Parathyroid adenoma (tissue), 2 donors: Measurements from ENCODE around the gene TXNL4A.

Source experiments
- H2AFZ ChIP-seq: fragments of 300-600 bp; sonication (generic); one replicate; pipeline ENCODE4 v1.7.0; 2017; ENCODE audit warnings: antibody characterized with exemption, mild to moderate bottlenecking
- H3K27ac ChIP-seq: fragments of 300-600 bp; sonication (generic); one replicate; pipeline ENCODE4 v1.7.0; 2017
- H3K27me3 ChIP-seq: fragments of 300-600 bp; sonication (generic); one replicate; pipeline ENCODE4 v1.7.0; 2017; ENCODE audit warnings: low read length; ENCODE audit not compliant: control insufficient read depth, insufficient read depth
- H3K36me3 ChIP-seq: fragments of 300-600 bp; sonication (generic); one replicate; pipeline ENCODE4 v1.7.0; 2017; ENCODE audit warnings: low read length; ENCODE audit not compliant: control insufficient read depth, insufficient read depth
- H3K4me1 ChIP-seq: fragments of 300-600 bp; sonication (generic); one replicate; pipeline ENCODE4 v1.7.0; 2017; ENCODE audit warnings: control low read depth
- H3K4me2 ChIP-seq: fragments of 300-600 bp; sonication (generic); one replicate; pipeline ENCODE4 v1.7.0; 2017; ENCODE audit warnings: low read length
- H3K4me3 ChIP-seq: fragments of 300-600 bp; sonication (generic); one replicate; pipeline ENCODE4 v1.7.0; 2017; ENCODE audit warnings: low read depth, low read length
- H3K79me2 ChIP-seq: fragments of 300-600 bp; sonication (generic); one replicate; pipeline ENCODE4 v1.7.0; 2017; ENCODE audit warnings: control low read depth
- H3K9ac ChIP-seq: fragments of 300-600 bp; sonication (generic); one replicate; pipeline ENCODE4 v1.7.0; 2017; ENCODE audit warnings: mild to moderate bottlenecking
- H3K9me3 ChIP-seq: fragments of 300-600 bp; sonication (generic); one replicate; pipeline ENCODE4 v1.7.0; 2017; ENCODE audit warnings: low read length; ENCODE audit not compliant: control insufficient read depth
- TF ChIP-seq, protein P1 (sequence below): fragments of 300-600 bp; sonication (generic); IDR thresholded peaks from one replicate; pipeline ENCODE4 v1.7.0; 2017; ENCODE audit warnings: antibody characterized with exemption, mild to moderate bottlenecking
- donor health status: primary hyperparathyroidism.

Gene TXNL4A

DNA sequence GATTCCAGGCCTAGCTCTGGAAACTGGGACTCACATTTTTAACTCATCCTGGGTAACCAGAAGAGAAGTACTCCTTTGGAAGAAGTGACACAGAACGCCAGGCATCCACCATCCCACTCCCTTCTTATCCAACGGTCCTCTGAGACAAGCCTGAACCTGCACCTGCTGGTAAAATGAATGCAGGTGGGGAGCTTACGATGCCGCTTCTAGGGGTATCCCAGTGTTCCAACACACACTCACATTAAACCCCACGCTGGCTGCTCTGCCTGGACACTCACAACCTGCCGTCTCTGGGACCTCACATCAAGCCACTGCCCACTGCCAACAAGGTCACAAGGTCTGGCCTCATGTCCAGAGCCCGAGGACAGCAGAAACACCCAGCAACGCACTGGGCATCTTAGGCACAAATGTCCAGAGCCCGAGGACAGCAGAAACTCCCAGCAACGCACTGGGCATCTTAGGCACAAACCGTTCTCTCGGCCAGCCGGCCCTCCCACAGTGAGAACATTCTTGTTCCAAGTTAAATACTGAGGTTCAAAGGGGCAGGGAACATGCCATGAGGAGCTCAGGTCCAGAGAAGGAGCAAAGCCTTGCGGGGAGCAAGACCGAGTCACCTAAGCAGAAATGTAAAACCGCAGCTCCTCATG lies 46.8 kb downstream of the TXNL4A start:
- Histone ChIP-seq H3K4me1 (no peaks in the 10 kb centered on the region), H3K4me3 (no peak overlapping the region), H2AFZ (no peak overlapping the region), H3K9ac (no peak overlapping the region), H3K36me3 (no peaks in the 10 kb centered on the region), H3K27me3 (no peaks in the 10 kb centered on the region), H3K4me2 (no peak overlapping the region), H3K79me2 (peaks cover 64% of the 10 kb centered on the region), H3K9me3 (no peaks in the 10 kb centered on the region), H3K27ac (no peak overlapping the region)
- TF ChIP-seq, protein P1, sequence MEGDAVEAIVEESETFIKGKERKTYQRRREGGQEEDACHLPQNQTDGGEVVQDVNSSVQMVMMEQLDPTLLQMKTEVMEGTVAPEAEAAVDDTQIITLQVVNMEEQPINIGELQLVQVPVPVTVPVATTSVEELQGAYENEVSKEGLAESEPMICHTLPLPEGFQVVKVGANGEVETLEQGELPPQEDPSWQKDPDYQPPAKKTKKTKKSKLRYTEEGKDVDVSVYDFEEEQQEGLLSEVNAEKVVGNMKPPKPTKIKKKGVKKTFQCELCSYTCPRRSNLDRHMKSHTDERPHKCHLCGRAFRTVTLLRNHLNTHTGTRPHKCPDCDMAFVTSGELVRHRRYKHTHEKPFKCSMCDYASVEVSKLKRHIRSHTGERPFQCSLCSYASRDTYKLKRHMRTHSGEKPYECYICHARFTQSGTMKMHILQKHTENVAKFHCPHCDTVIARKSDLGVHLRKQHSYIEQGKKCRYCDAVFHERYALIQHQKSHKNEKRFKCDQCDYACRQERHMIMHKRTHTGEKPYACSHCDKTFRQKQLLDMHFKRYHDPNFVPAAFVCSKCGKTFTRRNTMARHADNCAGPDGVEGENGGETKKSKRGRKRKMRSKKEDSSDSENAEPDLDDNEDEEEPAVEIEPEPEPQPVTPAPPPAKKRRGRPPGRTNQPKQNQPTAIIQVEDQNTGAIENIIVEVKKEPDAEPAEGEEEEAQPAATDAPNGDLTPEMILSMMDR = no peak

DNA sequence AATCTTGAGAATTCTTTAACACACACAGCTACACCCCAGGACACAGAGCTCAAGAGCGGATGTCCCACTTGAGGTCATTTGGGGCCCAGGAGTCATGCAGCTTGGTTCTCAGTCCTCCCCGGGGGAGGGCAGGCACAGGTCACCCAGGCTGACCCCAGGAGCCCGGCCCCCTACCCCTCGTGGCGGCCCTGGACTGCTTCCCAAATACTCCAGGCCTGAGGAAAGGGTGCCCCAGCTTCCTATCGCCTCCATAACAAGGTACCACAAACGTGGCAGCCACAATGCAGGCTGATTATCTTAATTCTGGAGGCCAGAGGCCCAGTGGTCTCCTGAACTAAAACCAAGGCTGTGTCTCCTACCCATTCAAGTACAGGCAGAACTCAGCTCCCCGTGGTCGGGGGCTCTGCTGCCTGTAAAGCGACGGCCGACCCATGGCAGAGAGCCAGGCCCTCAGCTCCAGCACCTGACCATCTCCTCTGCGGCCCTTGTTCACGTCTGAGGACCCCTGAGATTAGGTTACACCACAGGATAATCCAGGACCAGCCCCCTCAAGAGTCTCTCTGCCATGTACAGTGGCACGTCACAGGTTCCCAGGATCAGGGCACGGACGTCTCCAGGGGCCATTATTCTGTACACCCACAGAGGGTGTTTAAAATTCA lies 47.4 kb downstream of the TXNL4A start:
- Histone ChIP-seq H3K9ac (no peak overlapping the region), H3K36me3 (no peaks in the 10 kb centered on the region), H3K4me1 (no peaks in the 10 kb centered on the region), H2AFZ (no peak overlapping the region), H3K79me2 (peaks cover 63% of the 10 kb centered on the region), H3K9me3 (no peaks in the 10 kb centered on the region), H3K27ac (no peak overlapping the region), H3K4me2 (no peak overlapping the region), H3K27me3 (no peaks in the 10 kb centered on the region), H3K4me3 (no peak overlapping the region)
- TF ChIP-seq, protein P1 = no peak

DNA sequence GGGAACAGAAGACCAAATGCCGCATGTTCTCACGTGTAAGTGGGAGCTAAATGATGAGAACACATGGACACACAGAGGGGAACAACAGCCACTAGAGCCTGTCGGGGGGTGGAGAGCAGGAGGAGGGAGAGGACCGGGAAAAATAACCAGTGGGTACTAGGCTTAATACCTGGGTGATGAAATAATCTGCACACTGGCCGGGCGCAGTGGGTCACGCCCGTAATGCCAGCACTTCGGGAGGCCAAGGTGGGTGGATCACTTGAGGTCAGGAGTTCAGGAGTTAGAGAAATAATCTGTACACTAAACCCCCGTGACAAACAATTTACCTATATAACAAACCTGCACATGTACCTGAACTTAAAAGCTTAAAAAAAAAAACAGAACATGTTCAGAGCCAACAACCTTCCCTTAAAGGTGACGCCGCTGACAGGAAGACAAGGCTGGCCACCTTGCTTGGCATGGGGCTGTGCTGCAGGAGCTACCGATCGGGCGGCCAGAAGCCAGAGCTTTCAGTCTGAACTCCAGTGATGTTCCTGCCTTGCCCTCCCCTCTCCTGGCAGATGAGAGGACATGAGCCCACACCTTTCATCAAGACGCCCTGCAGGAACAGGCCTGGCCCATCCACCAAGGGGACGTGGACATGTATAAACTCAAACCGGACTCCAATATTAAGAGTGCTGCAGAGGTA lies 48.1 kb downstream of the TXNL4A start:
- Histone ChIP-seq H3K79me2 (peaks cover 64% of the 10 kb centered on the region), H3K9ac (no peak overlapping the region), H3K4me1 (no peaks in the 10 kb centered on the region), H3K27ac (no peak overlapping the region), H3K36me3 (no peaks in the 10 kb centered on the region), H3K4me2 (no peak overlapping the region), H3K27me3 (no peaks in the 10 kb centered on the region), H2AFZ (no peak overlapping the region), H3K4me3 (no peak overlapping the region), H3K9me3 (no peaks in the 10 kb centered on the region)
- TF ChIP-seq, protein P1 = no peak

DNA sequence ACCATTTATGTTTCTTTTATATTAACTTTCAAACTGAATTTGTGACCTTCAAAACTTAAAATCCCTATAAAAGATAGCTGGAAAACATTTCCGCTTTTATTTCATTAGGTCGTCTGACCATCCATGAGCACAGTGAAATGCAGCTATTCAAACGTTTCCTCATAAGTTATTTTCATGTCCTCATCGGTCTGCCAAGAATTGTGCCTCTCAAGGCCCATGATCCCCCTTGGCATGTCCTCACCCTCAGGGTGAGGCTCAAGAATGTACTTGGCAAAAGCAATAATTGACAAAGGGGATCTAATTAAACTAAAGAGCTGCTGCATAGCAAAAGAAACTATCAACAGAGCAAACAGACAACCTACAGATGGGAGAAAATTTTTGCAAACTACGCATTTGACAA lies 49.3 kb downstream of the TXNL4A start:
- H2AFZ ChIP-seq = no peak overlapping the region
- no peak overlapping the region for H3K4me2 ChIP-seq
- TF ChIP-seq, protein P1 = no peak
- no peaks in the 10 kb centered on the region for H3K9me3 ChIP-seq
- H3K79me2 ChIP-seq = peaks cover 58% of the 10 kb centered on the region
- H3K27ac ChIP-seq = no peak overlapping the region
- H3K9ac ChIP-seq = no peak overlapping the region
- H3K36me3 ChIP-seq = no peaks in the 10 kb centered on the region
- H3K4me1 ChIP-seq = no peaks in the 10 kb centered on the region
- H3K27me3 ChIP-seq = no peaks in the 10 kb centered on the region
- H3K4me3 ChIP-seq = no peak overlapping the region
